Glutamatergic neuron (in vitro differentiated cells): ENCODE measurements around the gene ZNF197. TPM values are rescaled to one million over a fixed set of nuclear protein-coding genes. Genes with fewer than 3 reads are reported as not detected.
"Not testable (repeated sequence)": the region's sequence is repeated elsewhere in the genome, so short reads cannot be mapped to it uniquely, and the experiment has no call there.

Experiments
- DNase-seq: peaks from one replicate; pipeline ENCODE4 v3.0.0; 2022
- H3K27ac Mint-ChIP-seq: one replicate; pipeline ENCODE4 v1.8.0; 2020; ENCODE audit warnings: mild to moderate bottlenecking, mixed read lengths, inconsistent platforms; ENCODE audit not compliant: unreplicated experiment
- H3K27me3 Mint-ChIP-seq: one replicate; pipeline ENCODE4 v1.8.0; 2020; ENCODE audit warnings: mild to moderate bottlenecking, moderate library complexity, mixed read lengths, inconsistent platforms; ENCODE audit not compliant: unreplicated experiment
- H3K36me3 Mint-ChIP-seq: one replicate; pipeline ENCODE4 v1.8.0; 2020; ENCODE audit warnings: mild to moderate bottlenecking, mixed read lengths, inconsistent platforms; ENCODE audit not compliant: unreplicated experiment
- H3K4me1 Mint-ChIP-seq: one replicate; pipeline ENCODE4 v1.8.0; 2020; ENCODE audit warnings: mild to moderate bottlenecking, low read depth, mixed read lengths, inconsistent platforms; ENCODE audit not compliant: unreplicated experiment
- H3K4me3 Mint-ChIP-seq: one replicate; pipeline ENCODE4 v1.8.0; 2020; ENCODE audit warnings: mild to moderate bottlenecking, mixed read lengths, inconsistent platforms; ENCODE audit not compliant: unreplicated experiment
- H3K9me3 Mint-ChIP-seq: one replicate; pipeline ENCODE4 v1.8.0; 2020; ENCODE audit warnings: mild to moderate bottlenecking, moderate library complexity, mixed read lengths, inconsistent platforms; ENCODE audit not compliant: unreplicated experiment
- CTCF ChIP-seq: fragments of 200-600 bp; sonication (generic); IDR thresholded peaks from one replicate; pipeline ENCODE4 v1.5.0; 2021; ENCODE audit not compliant: partially characterized antibody, unreplicated experiment
- long read RNA-seq: library from polyadenylated mRNA; unstranded; transcript quantifications from one replicate; pipeline ENCODE4 v2.0.0, GENCODE V29; 2020; ENCODE audit not compliant: unreplicated experiment
- total RNA-seq: library from RNA; stranded (reverse); fragmentation: NEBNext Ultra II Directional; extraction: Animal tissue kit (Norgen Biotek cat#: 25700); gene quantifications from one replicate; pipeline ENCODE4 v1.2.1, GENCODE V29; 2021; ENCODE audit not compliant: unreplicated experiment

The ZNF197 gene
- 49.0 TPM for total RNA-seq
- long read RNA-seq, partial matches to known transcripts = 0 of 6 reads
- long read RNA-seq, other reads (novel, unspliced or antisense) = 5 of 6 reads

GRCh38 chr3:44624749-44625480 is at the start of gene ZNF197:
Gene ZNF197 (plus strand): TSS chr3:44625036. CDS start chr3:44629155, 4,119 bp downstream.
- Mint-ChIP-seq H3K9me3 (peaks cover 2% of the 10 kb centered on the region), H3K4me3 (peak within 1 kb of the TSS; percentile 94), H3K27me3 (peaks cover 7% of the 10 kb centered on the region), H3K27ac (peak within 1 kb of the TSS; percentile 88), H3K4me1 (peaks cover 16% of the 10 kb centered on the region), H3K36me3 (no peaks in the 10 kb centered on the region)
- no peak for TF ChIP-seq CTCF
- DNase-seq = peak; percentile 89

GRCh38 chr3:44576613-44577012 is 48.2 kb upstream of the ZNF197 start:
- Mint-ChIP-seq H3K4me3 (no peak overlapping the region), H3K27ac (no peak overlapping the region), H3K4me1 (no peaks in the 10 kb centered on the region), H3K9me3 (peaks cover 7% of the 10 kb centered on the region), H3K27me3 (peaks cover 2% of the 10 kb centered on the region), H3K36me3 (peaks cover 26% of the 10 kb centered on the region)
- DNase-seq = no peak
- no peak for TF ChIP-seq CTCF

- peaks cover 21% of the 10 kb centered on the region for H3K36me3 Mint-ChIP-seq
- not testable (repeated sequence) for H3K27ac Mint-ChIP-seq, H3K27me3 Mint-ChIP-seq, H3K4me3 Mint-ChIP-seq, DNase-seq, H3K9me3 Mint-ChIP-seq, H3K4me1 Mint-ChIP-seq
These were observed 47.4 kb upstream of the ZNF197 start for GRCh38 chr3:44577354-44577952.

- DNase-seq, H3K27ac Mint-ChIP-seq, H3K4me3 Mint-ChIP-seq, H3K4me1 Mint-ChIP-seq, H3K27me3 Mint-ChIP-seq, H3K9me3 Mint-ChIP-seq: not testable (repeated sequence)
- H3K36me3 Mint-ChIP-seq = peaks cover 21% of the 10 kb centered on the region
These were observed 46.5 kb upstream of the ZNF197 start for GRCh38 chr3:44578316-44578715.

GRCh38 chr3:44578924-44579515 is 45.8 kb upstream of the ZNF197 start:
- DNase-seq, H3K27ac Mint-ChIP-seq, H3K4me3 Mint-ChIP-seq, H3K27me3 Mint-ChIP-seq, H3K9me3 Mint-ChIP-seq, H3K4me1 Mint-ChIP-seq: not testable (repeated sequence)
- peaks cover 21% of the 10 kb centered on the region for H3K36me3 Mint-ChIP-seq

- peaks cover 21% of the 10 kb centered on the region for H3K36me3 Mint-ChIP-seq
- not testable (repeated sequence) for DNase-seq, H3K27me3 Mint-ChIP-seq, H3K9me3 Mint-ChIP-seq, H3K4me1 Mint-ChIP-seq, H3K27ac Mint-ChIP-seq, H3K4me3 Mint-ChIP-seq
These were observed 45.1 kb upstream of the ZNF197 start for GRCh38 chr3:44579749-44580148.

GRCh38 chr3:44580971-44581370 is 43.9 kb upstream of the ZNF197 start:
- H3K4me3 Mint-ChIP-seq, H3K27ac Mint-ChIP-seq, DNase-seq, H3K27me3 Mint-ChIP-seq, H3K4me1 Mint-ChIP-seq: not testable (repeated sequence)
- H3K36me3 Mint-ChIP-seq = peaks cover 21% of the 10 kb centered on the region
- H3K9me3 Mint-ChIP-seq = peaks cover 11% of the 10 kb centered on the region
